ENCODE data around the gene CCDC57.
"Not testable (repeated sequence)": the region's sequence is repeated elsewhere in the genome, so short reads cannot be mapped to it uniquely, and the experiment has no call there.

- TF ChIP-seq CTCF (conservative IDR thresholded peaks at IDR 0.05; ENCODE audit: low read depth, low read length); EZH2phosphoT487 (IDR thresholded peaks at IDR 0.05; ENCODE audit: borderline replicate concordance, low read length); EZH2 (IDR thresholded peaks at IDR 0.05; ENCODE audit: low read length, unreplicated experiment): not testable (repeated sequence)
Observed at GRCh38 chr17:82254096-82254495, 41.5 kb upstream of the CCDC57 start.
